ES-I3 (cell line): ENCODE data around the gene TSEN54.
"Not testable (repeated sequence)": the region's sequence is repeated elsewhere in the genome, so short reads cannot be mapped to it uniquely, and the experiment has no call there.

ENCODE experiments used
- H3K36me3 ChIP-seq: 2 replicates; pipeline ENCODE4 v1.6.1; 2013; ENCODE audit warnings: mild to moderate bottlenecking, low read length, control low read depth, moderate library complexity; ENCODE audit not compliant: insufficient read depth
- H3K4me1 ChIP-seq: 2 replicates; pipeline ENCODE4 v1.6.1; 2013; ENCODE audit warnings: mild to moderate bottlenecking, control low read depth, low read length; ENCODE audit not compliant: insufficient read depth
- H3K9ac ChIP-seq: 2 replicates; pipeline ENCODE4 v1.6.1; 2013; ENCODE audit warnings: low read depth, mild to moderate bottlenecking, low read length, moderate library complexity
- H3K9me3 ChIP-seq: 2 replicates; pipeline ENCODE4 v1.6.1; 2013; ENCODE audit warnings: mild to moderate bottlenecking, low read length, moderate library complexity; ENCODE audit not compliant: control insufficient read depth, insufficient read depth

Gene TSEN54

GRCh38 chr17:75514919-75515495 is 1.3 kb upstream of the TSEN54 start:
- Histone ChIP-seq H3K9me3 (no peaks in the 10 kb centered on the region), H3K4me1 (peaks cover 9% of the 10 kb centered on the region; the same call in 1 of the 2 replicates), H3K36me3 (peaks cover 1% of the 10 kb centered on the region; the same call in 1 of the 2 replicates), H3K9ac (peak overlapping the region; percentile 93)

- peaks cover 3% of the 10 kb centered on the region; the same call in 1 of the 2 replicates for H3K36me3 ChIP-seq
- peak within 1 kb of the TSS; percentile 93 for H3K9ac ChIP-seq
- H3K4me1 ChIP-seq, result peaks cover 9% of the 10 kb centered on the region; the same call in 1 of the 2 replicates
Measured at GRCh38 chr17:75515496-75516254, 653 bp upstream of the TSEN54 start, which contains the start of gene CASKIN2. CASKIN2 (minus strand) TSS chr17:75515537; CDS start chr17:75513804, 1,733 bp downstream.

GRCh38 chr17:75516619-75517296 is 430 bp downstream of the TSEN54 start:
- Histone ChIP-seq H3K9ac (peak overlapping the region; percentile 93), H3K36me3 (peaks cover 3% of the 10 kb centered on the region; the same call in 1 of the 2 replicates), H3K4me1 (peaks cover 9% of the 10 kb centered on the region; the same call in 1 of the 2 replicates), H3K9me3 (no peaks in the 10 kb centered on the region)

More at GRCh38 chr17:75515496-75516254, 653 bp upstream of the TSEN54 start, which contains the start of gene CASKIN2:
- no peaks in the 10 kb centered on the region for H3K9me3 ChIP-seq

GRCh38 chr17:75517297-75517865 is 1.1 kb downstream of the TSEN54 start:
- Histone ChIP-seq H3K9me3 (no peaks in the 10 kb centered on the region), H3K36me3 (peaks cover 3% of the 10 kb centered on the region; the same call in 1 of the 2 replicates), H3K4me1 (peaks cover 9% of the 10 kb centered on the region; the same call in 1 of the 2 replicates), H3K9ac (peak overlapping the region; percentile 93; the same call in 1 of the 2 replicates)

GRCh38 chr17:75518201-75518600 is 1.9 kb downstream of the TSEN54 start:
- Histone ChIP-seq H3K9me3 (no peaks in the 10 kb centered on the region), H3K4me1 (peaks cover 9% of the 10 kb centered on the region; the same call in 1 of the 2 replicates), H3K36me3 (peaks cover 3% of the 10 kb centered on the region; the same call in 1 of the 2 replicates), H3K9ac (no peak overlapping the region)

- Histone ChIP-seq H3K4me1 (peaks cover 3% of the 10 kb centered on the region; the same call in 1 of the 2 replicates), H3K36me3 (peaks cover 3% of the 10 kb centered on the region; the same call in 1 of the 2 replicates), H3K9me3 (no peaks in the 10 kb centered on the region), H3K9ac (no peak overlapping the region)
Measured at GRCh38 chr17:75518983-75519537, 2.7 kb downstream of the TSEN54 start.

- H3K9me3 ChIP-seq, H3K36me3 ChIP-seq, H3K9ac ChIP-seq, H3K4me1 ChIP-seq: not testable (repeated sequence)
Measured at GRCh38 chr17:75520413-75520812, 4.1 kb downstream of the TSEN54 start.

- no peaks in the 10 kb centered on the region; the same call in 1 of the 2 replicates for H3K4me1 ChIP-seq
- no peaks in the 10 kb centered on the region for H3K9me3 ChIP-seq
- no peak overlapping the region for H3K9ac ChIP-seq
- peaks cover 3% of the 10 kb centered on the region; the same call in 1 of the 2 replicates for H3K36me3 ChIP-seq
Measured at GRCh38 chr17:75521290-75521689, 5.0 kb downstream of the TSEN54 start.

- no peaks in the 10 kb centered on the region for H3K9me3 ChIP-seq
- peaks cover 3% of the 10 kb centered on the region; the same call in 1 of the 2 replicates for H3K36me3 ChIP-seq
- no peaks in the 10 kb centered on the region; the same call in 1 of the 2 replicates for H3K4me1 ChIP-seq
- no peak overlapping the region for H3K9ac ChIP-seq
Measured at GRCh38 chr17:75521951-75522727, 5.8 kb downstream of the TSEN54 start.

- Histone ChIP-seq H3K4me1 (no peaks in the 10 kb centered on the region; the same call in 1 of the 2 replicates), H3K36me3 (peaks cover 3% of the 10 kb centered on the region; the same call in 1 of the 2 replicates), H3K9me3 (no peaks in the 10 kb centered on the region), H3K9ac (no peak overlapping the region)
Measured at GRCh38 chr17:75523647-75524046, 7.3 kb downstream of the TSEN54 start.

- Histone ChIP-seq H3K9ac (peak overlapping the region; percentile 97), H3K36me3 (peaks cover 3% of the 10 kb centered on the region; the same call in 1 of the 2 replicates)
Measured at GRCh38 chr17:75524269-75524969, 8.1 kb downstream of the TSEN54 start.

GRCh38 chr17:75524970-75525805 is 8.9 kb downstream of the TSEN54 start, which contains the start of gene LLGL2:
LLGL2 (plus strand) TSS chr17:75525697; CDS start chr17:75543427, 17,730 bp downstream.
- Histone ChIP-seq H3K4me1 (no peaks in the 10 kb centered on the region; the same call in 1 of the 2 replicates), H3K9me3 (no peaks in the 10 kb centered on the region), H3K9ac (peak within 1 kb of the TSS; percentile 97), H3K36me3 (no peaks in the 10 kb centered on the region)

More at GRCh38 chr17:75524269-75524969, 8.1 kb downstream of the TSEN54 start:
- Histone ChIP-seq H3K9me3 (no peaks in the 10 kb centered on the region), H3K4me1 (no peaks in the 10 kb centered on the region; the same call in 1 of the 2 replicates)
